GM12892 (cell line): ENCODE data around the gene B3GNT9.

ENCODE experiments used
- POLR2A ChIP-seq: IDR thresholded peaks from 2 replicates; pipeline ENCODE4 v1.6.1; 2011; ENCODE audit warnings: low read depth, low read length, control low read depth
- POLR2AphosphoS5 ChIP-seq: IDR thresholded peaks from 2 replicates; pipeline ENCODE4 v1.6.1; 2011; ENCODE audit warnings: low read depth, low read length, control low read depth
- TAF1 ChIP-seq: IDR thresholded peaks from 2 replicates; pipeline ENCODE4 v1.6.1; 2011; ENCODE audit warnings: low read depth, mild to moderate bottlenecking, control low read depth, low read length, borderline replicate concordance

GRCh38 chr16:67169642-67170167, 18.9 kb upstream of the B3GNT9 start:
- TF ChIP-seq POLR2A (no peak), POLR2AphosphoS5 (no peak), TAF1 (no peak)
